Adipocyte (in vitro differentiated cells): ENCODE results near the gene DNAH9.

Experiments
- DNase-seq: peaks from one replicate; pipeline ENCODE4 v3.0.0-alpha.2; 2015; ENCODE audit warnings: low read depth
- H3K27me3 ChIP-seq: replicated peaks from 2 replicates; pipeline ENCODE4 v1.7.0; 2013; ENCODE audit warnings: mild to moderate bottlenecking, low read length, moderate library complexity; ENCODE audit not compliant: control insufficient read depth, insufficient read depth
- H3K36me3 ChIP-seq: 2 replicates; pipeline ENCODE4 v1.7.0; 2013; ENCODE audit warnings: low read length, mild to moderate bottlenecking, moderate library complexity; ENCODE audit not compliant: control insufficient read depth, insufficient read depth, severe bottlenecking
- H3K4me1 ChIP-seq: 2 replicates; pipeline ENCODE4 v1.7.0; 2013; ENCODE audit warnings: mild to moderate bottlenecking, low read length, moderate library complexity; ENCODE audit not compliant: control insufficient read depth, insufficient read depth
- H3K4me3 ChIP-seq: 2 replicates; pipeline ENCODE4 v1.7.0; 2013; ENCODE audit warnings: mild to moderate bottlenecking, low read length, moderate library complexity
- H3K9ac ChIP-seq: 2 replicates; pipeline ENCODE4 v1.7.0; 2013; ENCODE audit warnings: mild to moderate bottlenecking, low read length, moderate library complexity
- H3K9me3 ChIP-seq: 2 replicates; pipeline ENCODE4 v1.7.0; 2013; ENCODE audit warnings: mild to moderate bottlenecking, low read length, moderate library complexity; ENCODE audit not compliant: control insufficient read depth

The DNAH9 gene

DNA sequence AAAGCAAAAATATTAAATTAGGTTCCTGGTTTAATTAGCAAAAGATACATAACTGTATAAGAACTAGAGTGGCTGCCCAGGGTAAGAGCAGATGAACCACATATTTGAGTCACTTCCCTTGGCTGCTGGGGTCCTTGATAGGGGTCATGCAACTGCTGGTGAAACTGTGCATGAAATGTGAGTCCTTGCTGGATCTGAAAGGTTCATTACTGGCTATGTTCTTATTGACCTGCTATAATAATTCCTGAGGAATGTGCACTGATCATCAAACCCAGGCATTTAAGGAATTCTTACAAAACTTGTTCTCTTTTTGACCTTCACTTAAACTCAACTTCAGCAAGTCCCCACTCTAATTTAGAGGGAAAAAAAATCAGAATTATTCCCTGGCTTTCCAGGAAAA, 215.6 kb downstream of the DNAH9 start:
- Histone ChIP-seq H3K27me3 (no peaks in the 10 kb centered on the region), H3K36me3 (no peaks in the 10 kb centered on the region), H3K4me3 (no peak overlapping the region), H3K4me1 (peaks cover 5% of the 10 kb centered on the region), H3K9me3 (no peaks in the 10 kb centered on the region), H3K9ac (no peak overlapping the region)
- DNase-seq, result no peak

GRCh38 chr17:11814655-11815262, 216.5 kb downstream of the DNAH9 start:
- Histone ChIP-seq H3K4me1 (peaks cover 5% of the 10 kb centered on the region), H3K9ac (no peak overlapping the region), H3K9me3 (no peaks in the 10 kb centered on the region), H3K27me3 (no peaks in the 10 kb centered on the region), H3K36me3 (no peaks in the 10 kb centered on the region), H3K4me3 (no peak overlapping the region)
- no peak for DNase-seq

DNA sequence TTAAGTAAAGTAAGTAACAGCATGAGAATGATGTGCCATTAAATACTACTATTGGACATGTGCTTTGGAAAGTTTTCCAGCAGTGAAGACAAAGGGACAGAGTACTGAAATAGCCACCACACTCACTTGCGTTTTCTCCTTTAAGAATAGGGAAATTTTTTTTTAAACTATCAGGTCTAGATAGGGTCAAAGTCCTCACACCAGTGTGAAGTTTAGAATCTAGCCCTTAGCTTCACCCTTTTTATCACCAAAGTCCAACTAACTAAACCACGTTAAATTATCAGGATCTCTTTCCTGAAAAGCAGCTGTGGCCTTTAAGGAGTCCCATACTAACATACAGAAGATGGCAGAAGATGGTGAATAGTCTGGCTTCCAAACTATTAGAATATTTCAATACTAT, 218.1 kb downstream of the DNAH9 start:
- DNase-seq, result no peak
- Histone ChIP-seq H3K27me3 (no peaks in the 10 kb centered on the region), H3K4me3 (no peak overlapping the region), H3K9me3 (no peaks in the 10 kb centered on the region), H3K4me1 (peaks cover 5% of the 10 kb centered on the region), H3K9ac (no peak overlapping the region), H3K36me3 (no peaks in the 10 kb centered on the region)

- Histone ChIP-seq H3K9me3 (no peaks in the 10 kb centered on the region), H3K4me1 (no peaks in the 10 kb centered on the region), H3K9ac (no peak overlapping the region), H3K27me3 (no peaks in the 10 kb centered on the region), H3K4me3 (no peak overlapping the region), H3K36me3 (no peaks in the 10 kb centered on the region)
- no peak for DNase-seq
Observed at GRCh38 chr17:11823862-11824261, 225.6 kb downstream of the DNAH9 start.

- no peak overlapping the region for H3K9ac ChIP-seq
- H3K36me3 ChIP-seq, result no peaks in the 10 kb centered on the region
- DNase-seq, result no peak
- no peaks in the 10 kb centered on the region for H3K9me3 ChIP-seq
- H3K27me3 ChIP-seq, result no peaks in the 10 kb centered on the region
- H3K4me1 ChIP-seq, result no peaks in the 10 kb centered on the region
- H3K4me3 ChIP-seq, result no peak overlapping the region
Observed at GRCh38 chr17:11825572-11826209, 227.4 kb downstream of the DNAH9 start.

GRCh38 chr17:11832401-11833137, 234.3 kb downstream of the DNAH9 start:
- no peak overlapping the region for H3K4me3 ChIP-seq
- H3K36me3 ChIP-seq, result no peaks in the 10 kb centered on the region
- H3K4me1 ChIP-seq, result no peaks in the 10 kb centered on the region
- no peaks in the 10 kb centered on the region for H3K9me3 ChIP-seq
- no peak overlapping the region for H3K9ac ChIP-seq
- no peak for DNase-seq
- H3K27me3 ChIP-seq, result no peaks in the 10 kb centered on the region

DNA sequence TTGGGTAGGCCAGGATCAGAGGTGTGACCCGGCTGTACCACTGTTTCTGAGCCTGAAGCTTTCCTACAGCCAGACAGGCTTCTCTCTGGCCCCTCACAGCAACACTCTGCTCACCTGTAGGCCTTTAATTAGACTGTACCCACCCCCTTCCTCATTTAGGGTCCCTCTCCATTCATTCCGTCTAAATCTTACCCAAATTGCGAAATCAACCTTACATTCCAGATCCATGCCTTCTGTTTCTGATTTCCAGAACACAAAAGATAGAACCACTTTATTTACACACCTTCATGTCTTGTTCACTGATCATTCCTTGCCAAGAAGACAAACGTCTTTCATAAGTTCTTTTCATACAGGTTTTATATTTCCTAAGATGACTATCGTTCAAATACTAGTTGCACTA, 238.2 kb downstream of the DNAH9 start:
- H3K36me3 ChIP-seq, result no peaks in the 10 kb centered on the region
- H3K9me3 ChIP-seq, result no peaks in the 10 kb centered on the region
- H3K4me1 ChIP-seq, result no peaks in the 10 kb centered on the region
- no peak overlapping the region for H3K4me3 ChIP-seq
- peaks cover 11% of the 10 kb centered on the region for H3K27me3 ChIP-seq
- H3K9ac ChIP-seq, result no peak overlapping the region
- no peak for DNase-seq

GRCh38 chr17:11840052-11840451, 241.8 kb downstream of the DNAH9 start:
- Histone ChIP-seq H3K4me3 (no peak overlapping the region), H3K27me3 (peaks cover 11% of the 10 kb centered on the region)

DNA sequence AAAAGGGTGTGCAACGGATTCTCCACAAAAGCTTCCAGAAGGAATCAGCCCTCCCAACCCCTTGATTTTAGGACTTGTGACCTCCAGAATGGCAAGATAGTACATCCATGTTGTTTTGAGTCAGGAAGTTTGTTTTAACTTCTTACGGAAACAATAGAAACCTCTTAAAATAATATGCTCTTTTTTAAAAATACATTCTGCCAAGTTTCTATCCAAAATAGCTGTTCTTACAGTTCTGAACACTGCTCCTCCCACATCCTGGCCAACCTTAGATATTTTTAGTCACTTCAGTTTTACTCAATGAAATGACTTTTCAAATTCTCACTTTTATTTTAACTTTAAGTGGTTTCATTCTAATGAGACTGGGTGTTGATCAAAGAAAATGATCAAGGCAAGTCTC, 242.6 kb downstream of the DNAH9 start:
- Histone ChIP-seq H3K4me3 (no peak overlapping the region), H3K4me1 (no peaks in the 10 kb centered on the region), H3K9ac (no peak overlapping the region), H3K36me3 (no peaks in the 10 kb centered on the region), H3K9me3 (no peaks in the 10 kb centered on the region), H3K27me3 (peaks cover 11% of the 10 kb centered on the region)
- DNase-seq, result no peak

More at GRCh38 chr17:11840052-11840451, 241.8 kb downstream of the DNAH9 start:
- Histone ChIP-seq H3K9ac (no peak overlapping the region), H3K9me3 (no peaks in the 10 kb centered on the region), H3K4me1 (no peaks in the 10 kb centered on the region), H3K36me3 (no peaks in the 10 kb centered on the region)
- DNase-seq, result no peak

DNA sequence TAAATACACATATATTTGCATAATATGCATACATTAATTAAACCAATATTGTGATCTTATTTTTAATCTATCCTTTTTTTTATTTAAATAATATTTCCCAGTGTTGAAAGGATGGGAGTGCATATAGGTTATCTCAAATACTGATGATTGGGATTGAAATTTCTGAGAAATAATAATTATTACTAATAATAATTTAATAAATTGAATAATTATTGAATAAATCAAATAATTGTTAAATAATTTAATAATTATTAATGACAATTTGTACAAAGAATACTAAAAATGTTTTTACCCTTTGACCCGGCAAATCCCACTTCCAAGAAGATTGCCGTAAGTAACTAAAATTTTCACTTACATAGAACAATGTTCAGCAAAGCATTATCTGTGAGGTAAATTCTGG, 250.1 kb downstream of the DNAH9 start:
- Histone ChIP-seq H3K9me3 (no peaks in the 10 kb centered on the region), H3K4me1 (peaks cover 6% of the 10 kb centered on the region), H3K9ac (no peak overlapping the region), H3K4me3 (no peak overlapping the region), H3K27me3 (no peaks in the 10 kb centered on the region), H3K36me3 (no peaks in the 10 kb centered on the region)
- DNase-seq, result no peak

GRCh38 chr17:11852231-11852630, 254.0 kb downstream of the DNAH9 start:
- Histone ChIP-seq H3K4me3 (no peak overlapping the region), H3K4me1 (peaks cover 14% of the 10 kb centered on the region), H3K9me3 (no peaks in the 10 kb centered on the region), H3K27me3 (no peaks in the 10 kb centered on the region), H3K36me3 (no peaks in the 10 kb centered on the region), H3K9ac (no peak overlapping the region)
- no peak for DNase-seq
